GM21423 (cell line): ENCODE results near the gene NENF.
"Not testable (repeated sequence)": the region's sequence is repeated elsewhere in the genome, so short reads cannot be mapped to it uniquely, and the experiment has no call there.

Experiments
- ATAC-seq: cut with Tn5 transposase; IDR thresholded peaks from one replicate; pipeline ENCODE4 v1.9.1; 2021; ENCODE audit warnings: mild to moderate bottlenecking, moderate library complexity; ENCODE audit not compliant: unreplicated experiment

NENF gene

DNA sequence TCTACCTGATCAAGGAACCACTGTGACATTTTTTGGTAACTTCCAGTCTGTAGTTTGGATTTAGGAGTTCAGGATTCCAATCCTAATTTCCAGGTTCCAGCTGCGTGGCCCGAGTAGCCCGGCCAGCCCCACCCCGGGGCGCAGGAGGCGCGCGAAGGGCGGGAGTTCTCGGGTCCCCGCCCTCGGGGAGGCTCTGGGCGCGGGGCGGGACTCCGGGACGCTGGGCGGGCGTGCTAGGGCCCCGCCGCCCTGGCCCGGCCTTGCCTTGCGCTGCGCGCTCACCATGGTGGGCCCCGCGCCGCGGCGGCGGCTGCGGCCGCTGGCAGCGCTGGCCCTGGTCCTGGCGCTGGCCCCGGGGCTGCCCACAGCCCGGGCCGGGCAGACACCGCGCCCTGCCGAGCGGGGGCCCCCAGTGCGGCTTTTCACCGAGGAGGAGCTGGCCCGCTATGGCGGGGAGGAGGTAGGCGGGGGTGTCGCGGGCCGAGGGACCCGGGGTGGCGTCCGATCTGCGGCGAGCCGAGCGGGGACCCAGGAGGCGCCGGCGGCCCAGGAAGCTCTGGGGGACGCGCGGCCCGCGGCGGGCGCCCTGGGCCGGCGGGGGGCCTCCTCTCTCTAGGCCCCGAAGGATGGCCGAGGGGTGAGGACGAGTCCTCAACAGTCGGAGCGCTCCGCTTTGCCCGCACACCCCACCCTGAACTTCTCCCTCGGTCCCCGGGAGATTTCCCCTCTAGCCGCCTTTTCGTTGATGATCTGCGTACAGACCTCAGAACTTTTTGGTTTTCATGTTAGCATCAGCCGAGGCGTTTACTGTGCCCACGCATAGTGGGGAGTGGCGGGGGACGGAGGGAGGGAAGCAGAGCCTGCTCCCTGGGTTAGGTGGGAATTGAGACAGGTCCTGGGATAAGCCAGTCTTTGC, at the start of gene NENF:
TSS of gene NENF (plus strand) at position 260 of the 916 bp plus-strand sequence. CDS start at position 284, 24 bp downstream.
- peak; percentile 99 for ATAC-seq

DNA sequence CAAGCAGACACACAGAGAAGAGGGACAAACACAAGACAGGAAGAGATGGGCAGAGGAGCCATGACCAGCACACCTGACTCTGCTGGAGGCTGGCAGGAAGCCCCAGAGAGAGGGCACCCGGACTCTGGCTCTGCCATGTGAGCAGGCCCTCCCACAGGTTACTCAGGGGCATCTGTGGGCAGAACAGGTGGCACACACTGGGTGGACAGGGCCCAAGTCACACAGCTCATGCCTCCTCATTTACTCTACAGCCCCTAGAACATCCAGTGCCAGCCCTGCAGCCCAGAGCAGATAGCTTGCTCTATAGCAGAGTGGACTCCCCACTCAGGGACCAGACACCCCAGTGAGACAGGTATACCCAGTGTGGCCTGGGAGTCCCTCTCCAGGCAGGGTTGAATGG, 46.7 kb upstream of the NENF start:
- no peak for ATAC-seq

DNA sequence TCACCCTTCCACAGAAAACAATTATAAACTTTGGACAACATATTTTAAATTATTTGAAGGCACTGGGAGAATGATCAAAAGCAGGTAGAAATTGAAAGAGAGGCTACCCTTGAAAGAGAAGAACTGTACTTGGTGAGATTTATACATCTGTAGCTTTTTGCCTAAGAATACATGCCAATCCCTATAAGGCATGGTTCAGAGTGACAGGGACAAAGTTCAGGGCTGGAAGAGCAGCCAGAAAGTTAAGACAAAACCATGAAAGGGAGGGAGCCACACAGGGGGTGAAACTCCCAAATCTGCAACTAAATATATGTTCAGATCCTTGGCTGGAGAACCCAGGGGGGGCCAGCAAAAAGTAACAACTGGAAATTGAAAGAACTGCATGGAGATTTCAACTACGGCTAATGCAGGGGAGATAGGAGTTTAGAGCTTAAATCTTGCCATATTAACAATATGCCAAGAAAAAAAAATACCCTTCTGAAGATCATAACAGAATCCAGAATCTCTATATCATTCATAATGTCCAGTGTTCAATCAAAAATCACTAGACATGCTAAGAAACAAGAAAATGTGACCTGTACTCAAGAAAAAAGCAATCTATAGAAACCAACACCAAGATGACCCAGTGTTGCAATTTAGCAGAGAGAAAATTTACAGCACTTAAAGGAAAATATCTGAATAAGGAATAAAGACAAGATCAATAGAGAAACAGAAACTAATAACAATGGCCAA, 43.6 kb upstream of the NENF start:
- ATAC-seq, result no peak

DNA sequence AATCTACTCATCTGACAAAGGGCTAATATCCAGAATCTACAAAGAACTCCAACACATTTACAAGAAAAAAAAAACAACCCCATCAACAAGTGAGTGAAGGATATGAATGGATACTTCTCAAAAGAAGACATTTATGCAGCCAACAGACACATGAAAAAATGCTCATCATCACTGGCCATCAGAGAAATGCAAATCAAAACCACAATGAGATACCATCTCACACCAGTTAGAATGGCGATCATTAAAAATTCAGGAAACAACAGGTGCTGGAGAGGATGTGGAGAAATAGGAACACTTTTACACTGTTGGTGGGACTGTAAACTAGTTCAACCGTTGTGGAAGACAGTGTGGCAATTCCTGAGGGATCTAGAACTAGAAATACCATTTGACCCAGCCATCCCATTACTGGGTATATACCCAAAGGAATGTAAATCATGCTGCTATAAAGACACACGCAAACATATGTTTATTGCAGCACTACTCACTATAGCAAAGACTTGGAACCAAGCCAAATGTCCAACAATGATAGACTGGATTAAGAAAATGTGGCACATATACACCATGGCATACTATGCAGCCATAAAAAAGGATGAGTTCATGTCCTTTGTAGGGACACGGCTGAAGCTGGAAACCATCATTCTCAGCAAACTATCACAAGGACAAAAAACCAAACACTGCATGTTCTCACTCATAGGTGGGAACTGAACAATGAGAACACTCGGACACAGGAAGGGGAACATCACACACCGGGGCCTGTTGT, 36.9 kb upstream of the NENF start:
- ATAC-seq, result not testable (repeated sequence)

DNA sequence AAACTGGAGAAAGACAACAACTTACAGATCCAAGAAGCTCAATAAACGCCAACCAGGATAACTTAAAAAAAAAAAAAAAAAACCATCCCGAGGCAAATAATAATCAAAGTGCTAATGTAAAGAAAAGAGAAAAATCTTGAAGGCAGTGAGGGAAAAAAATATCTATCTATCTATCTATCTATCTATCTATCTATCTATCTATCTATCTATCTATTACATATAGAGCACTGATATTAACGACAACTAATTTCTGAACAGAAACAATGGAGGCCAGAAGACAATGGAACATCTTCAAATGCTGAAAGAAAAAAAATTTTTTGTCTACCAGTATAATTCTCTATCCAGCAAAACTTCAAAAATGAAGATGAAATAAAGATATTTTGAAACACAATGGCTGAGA, 36.1 kb upstream of the NENF start:
- no peak for ATAC-seq

DNA sequence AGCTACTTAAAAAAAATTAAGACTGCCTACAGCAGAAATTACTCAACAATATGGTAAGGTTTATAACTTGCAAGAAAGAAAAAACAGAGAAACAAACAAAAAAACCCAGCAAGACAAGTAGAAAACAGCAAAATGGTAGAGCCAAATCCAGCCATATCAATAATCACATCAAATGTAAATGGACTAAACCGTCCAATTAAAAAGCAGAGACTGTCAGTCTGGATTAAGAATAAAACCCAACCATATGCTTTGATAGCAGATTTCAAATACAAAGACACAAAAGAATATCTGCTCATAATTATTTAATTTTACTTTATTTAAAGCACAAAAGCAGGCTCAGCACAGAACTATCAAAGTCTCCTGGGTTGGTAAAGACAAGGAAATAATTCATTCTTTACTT, 35.5 kb upstream of the NENF start:
- ATAC-seq, result no peak

DNA sequence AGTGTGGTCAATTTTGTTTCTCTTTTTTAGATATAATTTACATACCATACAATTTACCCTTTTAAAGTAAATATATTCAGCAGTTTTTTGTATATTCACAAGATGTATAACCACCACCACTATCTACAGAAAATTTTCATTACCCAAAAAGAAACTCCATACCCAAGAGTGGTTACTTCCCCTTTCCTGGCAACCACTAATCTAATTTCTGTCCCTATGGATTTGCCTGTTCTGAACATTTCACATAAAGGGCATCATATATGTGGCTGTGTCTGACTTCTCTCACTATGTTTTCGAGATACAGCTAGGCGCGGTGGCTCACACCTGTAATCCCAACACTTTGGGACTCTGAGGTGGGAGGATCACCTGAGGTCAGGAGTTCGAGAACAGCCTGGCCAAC, 31.7 kb upstream of the NENF start:
- ATAC-seq, result no peak

DNA sequence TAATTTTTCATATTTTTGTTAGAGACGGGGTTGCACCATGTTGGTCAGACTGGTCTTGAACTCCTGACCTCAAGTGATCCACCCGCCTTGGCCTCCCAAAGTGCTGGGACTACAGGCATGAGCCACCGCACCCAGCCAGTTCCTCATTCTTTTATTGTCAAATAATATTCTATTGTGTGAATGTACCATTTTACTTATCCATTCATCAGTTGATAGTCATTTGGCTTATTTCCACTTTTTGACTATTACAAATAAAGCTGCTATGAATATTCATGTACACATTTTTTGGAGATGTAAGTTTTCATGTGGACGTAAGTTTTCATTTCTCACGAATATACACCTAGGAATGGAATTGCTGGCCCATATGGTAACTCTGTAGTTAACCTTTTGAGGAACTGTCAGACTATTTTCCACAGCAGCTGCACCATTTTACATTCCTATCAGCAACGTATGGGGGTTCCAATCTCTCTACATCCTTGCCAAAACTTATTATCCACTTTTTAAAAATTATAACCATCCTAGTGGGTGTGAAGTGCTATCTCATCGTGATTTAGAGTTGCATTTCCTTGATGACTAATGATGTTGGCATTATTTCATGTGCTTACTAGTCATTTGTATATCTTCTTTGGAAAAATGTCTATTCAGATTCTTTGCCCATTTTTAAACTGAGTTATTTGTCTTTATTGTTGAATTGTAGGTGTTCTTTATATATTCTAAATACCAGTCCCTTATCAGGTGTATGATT, 30.7 kb upstream of the NENF start:
- ATAC-seq, result no peak

DNA sequence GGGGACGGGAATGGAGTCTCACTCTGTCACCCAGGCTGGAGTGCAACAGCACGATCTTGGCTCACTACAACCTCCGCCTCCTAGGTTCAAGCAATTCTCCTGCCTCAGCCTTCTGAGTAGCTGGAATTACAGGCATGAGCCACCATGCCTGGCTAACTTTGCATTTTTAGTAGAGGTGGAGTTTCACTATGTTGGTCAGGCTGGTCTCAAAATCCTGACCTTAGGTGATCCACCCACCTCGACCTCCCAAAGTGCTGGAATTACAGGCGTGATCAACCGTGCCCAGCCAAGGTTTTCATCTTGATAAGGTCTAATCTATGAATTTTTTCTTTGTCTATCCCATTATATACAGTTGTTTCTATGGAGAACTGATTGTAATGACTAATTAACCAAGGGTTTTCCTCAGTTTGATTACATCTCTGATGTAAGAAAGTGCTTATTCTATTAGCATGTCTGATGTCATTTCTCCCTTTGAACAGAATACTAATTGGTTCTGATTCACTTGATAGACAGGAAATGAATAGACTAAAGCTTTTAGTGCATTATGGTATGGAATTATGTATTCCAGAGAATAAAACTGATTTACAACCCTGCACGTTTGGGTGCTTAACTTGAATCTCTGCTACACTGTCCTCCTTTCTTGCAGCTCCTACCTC, 29.9 kb upstream of the NENF start:
- ATAC-seq, result no peak

DNA sequence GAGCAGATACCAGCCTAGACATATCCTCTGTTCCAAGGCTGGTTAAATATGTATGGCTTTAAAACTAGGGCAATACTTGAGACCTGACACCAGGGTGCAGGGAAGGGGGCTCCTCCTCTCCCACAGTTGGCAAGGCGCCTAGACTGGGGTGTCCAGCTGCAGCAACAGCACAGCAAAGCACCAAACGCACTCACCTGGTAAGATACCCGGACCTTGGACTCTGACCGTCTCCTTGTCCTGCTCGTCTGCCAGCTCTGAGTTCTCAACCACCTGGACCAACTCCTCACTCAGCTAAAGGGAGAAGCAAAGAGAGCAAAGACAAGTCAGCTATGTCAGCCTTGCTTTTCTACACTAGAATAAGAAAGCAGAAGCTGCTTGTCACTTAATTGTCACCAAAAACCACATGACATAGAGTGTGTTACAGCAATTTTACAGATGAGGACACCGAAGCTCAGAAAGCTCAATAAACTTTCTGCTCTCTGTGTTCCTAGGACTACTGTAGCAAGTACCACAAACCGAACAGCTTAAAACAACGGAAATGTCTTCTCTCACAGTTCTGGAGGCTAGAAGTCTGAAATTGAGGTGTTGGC, 22.4 kb upstream of the NENF start:
- no peak for ATAC-seq

DNA sequence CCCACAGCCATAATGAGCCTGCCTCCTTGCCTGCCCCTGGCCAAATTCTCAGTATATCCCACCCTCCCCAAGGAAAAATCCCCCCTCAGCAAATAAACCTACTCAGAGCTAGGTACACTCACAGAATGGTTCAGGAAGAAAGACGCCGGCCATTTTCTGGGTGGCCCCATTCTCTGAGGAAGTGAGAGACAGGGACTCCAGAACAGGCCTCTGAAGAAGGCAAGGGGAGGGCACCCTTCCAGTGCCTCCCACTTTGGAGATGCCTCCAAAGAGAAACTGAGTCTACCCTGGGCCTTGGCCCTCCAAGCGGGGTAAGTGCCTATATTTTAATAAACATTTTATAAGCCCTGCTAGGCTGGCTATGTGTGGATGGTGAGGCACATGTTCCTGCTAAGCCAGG, 20.3 kb upstream of the NENF start:
- no peak for ATAC-seq

DNA sequence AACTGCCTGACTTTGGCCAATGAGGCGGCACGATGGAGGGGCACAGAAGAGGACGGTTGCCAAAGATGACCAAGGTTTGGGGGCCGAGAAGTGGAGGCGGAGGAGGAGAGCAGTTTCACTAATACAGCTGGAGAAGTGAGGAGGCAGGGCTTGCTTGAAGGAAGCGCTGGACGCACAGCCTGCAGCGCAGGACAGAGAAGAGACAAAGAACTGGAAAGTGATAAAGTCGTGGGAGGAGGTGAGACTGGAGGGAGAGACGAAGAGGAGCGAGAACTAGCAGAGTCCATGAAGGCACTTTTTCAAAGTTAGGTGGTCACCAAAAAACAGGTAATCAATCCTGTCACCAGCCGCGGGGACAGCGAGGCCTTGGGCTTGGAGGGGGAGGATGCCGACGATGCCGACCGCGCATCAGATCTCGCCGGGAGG, 18.8 kb upstream of the NENF start:
- peak; percentile 8 for ATAC-seq

DNA sequence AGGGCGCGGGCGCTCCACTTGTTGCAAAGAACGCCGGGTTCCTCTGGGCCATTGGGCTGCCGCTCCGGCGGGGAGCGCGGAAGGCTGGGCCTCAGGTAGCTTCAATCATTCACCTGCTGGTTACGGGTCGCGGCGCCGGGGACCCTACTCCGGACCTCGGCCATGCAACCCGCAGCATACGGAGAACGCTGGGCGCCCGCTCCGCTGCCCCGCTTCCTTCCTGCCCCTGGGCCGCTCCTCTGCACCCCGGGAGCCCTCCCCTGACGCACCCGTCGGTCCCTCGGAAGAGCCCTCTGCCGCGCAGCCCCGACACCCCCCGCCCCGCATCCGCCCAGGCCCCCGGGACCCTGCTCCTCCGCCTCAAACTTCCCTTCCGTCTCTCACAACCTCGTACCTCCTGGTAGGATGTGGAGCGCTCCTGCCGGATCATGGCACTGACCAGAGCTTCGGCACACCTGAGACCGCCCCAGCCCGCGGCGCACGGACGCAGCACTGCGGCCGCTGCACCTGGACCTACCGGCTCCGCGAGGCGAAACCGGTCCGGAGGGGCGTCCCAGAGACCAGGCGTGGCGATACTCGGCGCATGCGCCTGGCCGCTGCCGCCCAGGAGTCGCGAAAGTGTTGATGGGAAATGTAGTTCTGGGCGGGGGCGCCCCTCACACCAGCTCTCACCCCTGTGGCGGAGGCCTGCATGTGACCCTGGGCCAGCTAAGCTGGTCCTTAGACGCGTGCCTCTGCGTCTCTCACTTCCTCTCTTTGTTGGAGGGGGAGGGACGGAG, 18.2 kb upstream of the NENF start, which contains the start of gene PACC1:
TSS of gene PACC1 (minus strand) at position 559 of the 779 bp plus-strand sequence. CDS start at position 430, 129 bp downstream.
- ATAC-seq, result peak; percentile 96

DNA sequence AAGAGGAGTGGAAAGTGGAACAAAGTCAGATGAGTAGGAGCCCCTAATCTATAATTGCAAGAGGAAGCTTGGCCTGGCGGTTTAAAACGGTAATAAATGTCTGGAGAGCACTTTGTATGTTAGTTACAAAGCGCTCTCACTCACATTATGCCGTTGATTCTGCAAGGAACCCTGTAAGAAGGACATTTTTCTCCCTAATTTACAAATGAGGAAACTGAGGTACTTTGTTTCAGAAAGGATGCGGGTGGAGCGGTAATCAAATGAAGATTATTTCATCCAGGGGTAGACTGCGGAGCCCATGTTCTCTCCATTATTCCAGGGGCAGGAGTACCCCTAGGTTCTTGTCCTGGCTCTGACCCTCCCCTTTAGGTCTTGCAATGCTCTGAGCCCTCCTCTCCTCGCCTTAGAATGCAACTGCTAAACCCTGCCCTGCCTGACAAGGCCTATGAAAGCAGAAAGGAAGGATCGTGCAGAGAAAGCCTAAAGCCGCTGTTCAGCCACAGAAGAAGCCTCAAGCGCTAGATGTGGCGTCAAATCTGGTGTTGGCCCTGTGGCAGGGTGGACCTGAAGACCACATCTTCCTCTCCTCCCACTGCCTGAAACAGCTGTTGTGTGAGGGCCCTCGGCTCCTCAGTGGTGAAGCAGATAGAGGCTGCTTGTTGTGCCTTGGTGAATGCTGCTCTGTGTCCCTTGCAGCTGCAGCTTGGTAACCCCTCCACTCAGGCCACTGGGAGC, 17.4 kb upstream of the NENF start:
- peak; percentile 17 for ATAC-seq

DNA sequence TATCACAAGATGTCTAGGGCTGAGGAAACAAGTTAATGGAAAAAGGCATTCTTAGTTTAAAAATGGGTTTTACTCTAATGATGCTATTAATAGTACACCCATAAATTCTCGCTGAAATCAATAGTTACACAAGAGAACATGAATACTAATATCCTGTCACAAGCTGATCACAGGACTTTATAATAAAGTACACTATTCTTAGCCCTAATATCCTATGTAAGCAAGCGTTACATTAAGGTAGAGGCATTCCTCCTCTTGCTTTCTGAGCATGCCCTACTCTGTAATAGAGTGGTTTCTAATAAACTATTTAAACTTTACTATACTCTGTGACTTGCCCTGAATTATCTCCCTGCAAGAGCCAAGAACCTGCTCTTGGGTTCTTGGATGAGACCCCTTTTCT, 11.6 kb upstream of the NENF start:
- ATAC-seq, result no peak

DNA sequence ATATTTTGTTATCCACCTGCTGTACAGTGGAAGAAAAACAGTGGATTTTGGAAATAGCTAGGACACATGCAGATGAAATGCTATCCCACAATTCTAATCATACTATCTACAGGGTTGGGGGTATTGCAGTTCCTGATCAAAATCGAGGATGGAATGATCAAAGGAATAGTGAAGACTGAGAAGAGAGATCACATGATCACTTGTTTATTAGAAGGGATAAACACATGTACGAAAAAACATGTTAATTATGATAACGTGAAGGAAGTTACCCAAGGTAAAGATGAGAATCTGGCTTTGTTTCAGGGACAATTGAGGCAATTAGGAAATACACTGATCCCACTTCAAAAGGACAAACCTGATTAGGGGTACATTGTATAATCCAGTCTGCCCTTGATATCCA, 8.8 kb upstream of the NENF start:
- no peak for ATAC-seq

DNA sequence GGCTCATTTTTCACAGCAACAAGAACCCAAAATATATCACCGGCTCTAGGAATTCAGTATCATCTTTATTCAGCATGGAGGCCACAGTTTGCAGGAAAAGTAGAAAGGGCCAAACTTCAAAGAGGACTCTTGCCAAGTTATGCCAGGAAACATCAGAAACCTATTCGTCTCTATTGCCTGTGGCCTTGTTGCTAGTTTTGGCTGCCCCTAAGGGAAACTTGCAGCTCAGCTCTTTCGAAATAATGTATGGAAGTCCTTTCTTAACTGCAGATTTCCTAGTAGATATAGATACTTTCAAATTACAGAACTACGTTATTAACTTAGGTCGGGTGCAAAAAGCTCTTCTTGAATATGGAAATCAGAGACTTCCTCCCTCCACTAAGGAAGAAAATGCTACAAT, 4.2 kb upstream of the NENF start:
- no peak for ATAC-seq

DNA sequence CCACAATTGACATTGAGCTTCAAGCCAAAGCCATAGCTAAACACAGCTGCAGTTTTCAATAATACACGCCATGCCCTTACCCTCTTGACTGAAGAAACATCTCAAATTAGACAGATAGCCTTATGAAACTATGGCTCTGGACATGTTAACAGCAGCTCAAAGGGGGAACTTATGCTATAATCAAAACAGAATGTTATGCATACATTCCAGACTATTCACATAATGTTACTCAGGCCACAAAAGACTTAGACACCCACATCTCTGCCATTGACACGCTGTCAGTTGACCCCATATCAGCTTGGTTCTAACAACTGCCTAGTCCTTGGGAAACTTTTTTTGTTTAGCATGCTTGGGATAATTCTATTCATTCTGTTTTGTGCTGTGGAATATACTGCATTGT, 2.3 kb upstream of the NENF start:
- ATAC-seq, result no peak
